HCT116 (cell line): Measurements from ENCODE around the gene RHOB. TPM values are rescaled to one million over a fixed set of nuclear protein-coding genes. Genes with fewer than 3 reads are reported as not detected.

Experiments used
- ATAC-seq: fragments of 200-7000 bp; cut with Tn5 transposase; 2 replicates; pipeline ENCODE4 v1.9.1; 2020; ENCODE audit warnings: mild to moderate bottlenecking, moderate library complexity
- Bru-seq: library from RNA; stranded (reverse); fragments of 400-500 nt; gene quantifications from one replicate; lab custom pipeline; 2021; lab: Mats Ljungman, UMichigan
- BruChase-seq, 2 experiments: library from RNA; stranded (reverse); fragments of 400-500 nt; gene quantifications; one replicate each; lab custom pipeline; 2021; lab: Mats Ljungman, UMichigan
- BruUV-seq: library from RNA; stranded (reverse); fragments of 400-500 nt; replicated peaks from 2 replicates; lab custom pipeline; 2021; lab: Mats Ljungman, UMichigan
- CTCF ChIA-PET: fragments of 300-600 bp; sonication (Branson Sonifier 250); formaldehyde crosslinking; loops from one replicate; lab custom pipeline; 2021; ENCODE audit warnings: antibody characterized with exemption; lab: Charles Lee
- POLR2A ChIA-PET: fragments of 300-600, 350-600 bp; sonication (Branson Sonifier 250); formaldehyde crosslinking; loops from one replicate; lab custom pipeline; 2021; ENCODE audit warnings: antibody characterized with exemption; lab: Charles Lee
- RAD21 ChIA-PET, 2 experiments: fragments of 300-600 bp; sonication (Branson Sonifier 250); formaldehyde crosslinking; loops; one replicate each; lab custom pipeline; 2023; ENCODE audit warnings: low total read pairs in 2 of 2; ENCODE audit not compliant: uncharacterized antibody in 2 of 2, unreplicated experiment in 2 of 2, low non-redundant PET in 1 of 2; lab: Charles Lee
- DNase-seq: peaks from one replicate; pipeline ENCODE4 v3.0.0-alpha.2; 2010; ENCODE audit warnings: low read depth, low spot score
- H2AFZ ChIP-seq: fragments of 200-600 bp; shearing (Covaris generic), sonication (generic); 2 replicates; pipeline ENCODE4 v1.6.1; 2017; ENCODE audit warnings: low read depth, mixed run types, mixed read lengths, antibody characterized with exemption, low read length; ENCODE audit not compliant: poor library complexity, severe bottlenecking
- H3K27ac ChIP-seq: 2 replicates; pipeline ENCODE4 v1.5.1; 2012; ENCODE audit warnings: low read depth, low read length
- H3K27me3 ChIP-seq: fragments of 200-600 bp; sonication (generic); 2 replicates; pipeline ENCODE4 v1.6.1; 2016; ENCODE audit warnings: mixed run types, low read length, mixed read lengths; ENCODE audit not compliant: insufficient read depth
- H3K36me3 ChIP-seq, 2 experiments: fragments of 200-500 bp in 1 of 2; fragments of 200-600 bp in 1 of 2; sonication (Bioruptor generic) in 1 of 2; sonication (generic) in 1 of 2; 2 replicates each; pipeline versions ENCODE4 v1.5.1 to v1.6.1; 2014 to 2016; ENCODE audit warnings: low read length in 2 of 2, inconsistent platforms in 1 of 2, mixed read lengths in 1 of 2, mixed run types in 1 of 2; ENCODE audit not compliant: insufficient read depth in 2 of 2, control insufficient read depth in 1 of 2
- H3K4me1 ChIP-seq, 2 experiments: fragments of 200-600 bp in 1 of 2; sonication (generic) in 1 of 2; 2 replicates each; pipeline versions ENCODE4 v1.5.1 to v1.6.1; 2012 to 2017; ENCODE audit warnings: low read length in 2 of 2, inconsistent platforms in 1 of 2, mild to moderate bottlenecking in 1 of 2, mixed read lengths in 1 of 2, mixed run types in 1 of 2, moderate library complexity in 1 of 2; ENCODE audit not compliant: insufficient read depth in 2 of 2, control insufficient read depth in 1 of 2
- H3K4me2 ChIP-seq: fragments of 200-600 bp; sonication (generic); 2 replicates; pipeline ENCODE4 v1.6.1; 2017; ENCODE audit warnings: mixed run types, low read length, mixed read lengths
- H3K4me3 ChIP-seq, 2 experiments: fragments of 200-600 bp in 1 of 2; sonication (generic) in 1 of 2; replicated peaks in 1 of 2; 2 replicates each; pipeline ENCODE4 v1.5.1; 2011 to 2016; ENCODE audit warnings: low read length in 2 of 2, control low read depth in 1 of 2, low read depth in 1 of 2, mild to moderate bottlenecking in 1 of 2, mixed read lengths in 1 of 2, mixed run types in 1 of 2
- H3K79me2 ChIP-seq: fragments of 200-600 bp; sonication (generic); 2 replicates; pipeline ENCODE4 v1.6.1; 2017; ENCODE audit warnings: mild to moderate bottlenecking, mixed run types, low read length, moderate library complexity, mixed read lengths; ENCODE audit not compliant: insufficient read depth
- H3K9ac ChIP-seq: fragments of 200-600 bp; sonication (generic); 2 replicates; pipeline ENCODE4 v1.6.1; 2016; ENCODE audit warnings: low read length, mixed read lengths
- H3K9me2 ChIP-seq: fragments of 200-600 bp; sonication (generic), shearing (Covaris generic); 2 replicates; pipeline ENCODE4 v1.6.1; 2017; ENCODE audit warnings: mixed run types, mild to moderate bottlenecking, moderate library complexity; ENCODE audit not compliant: insufficient read depth
- H3K9me3 ChIP-seq, 2 experiments: fragments of 200-500 bp in 1 of 2; fragments of 200-600 bp in 1 of 2; sonication (Bioruptor generic) in 1 of 2; sonication (generic) in 1 of 2; 2 replicates each; pipeline ENCODE4 v1.6.1; 2014 to 2017; ENCODE audit warnings: low read length in 2 of 2, mixed read lengths in 2 of 2, inconsistent platforms in 1 of 2, low read depth in 1 of 2, mild to moderate bottlenecking in 1 of 2, mixed run types in 1 of 2, moderate library complexity in 1 of 2; ENCODE audit not compliant: control insufficient read depth in 1 of 2, insufficient read depth in 1 of 2
- H4K20me1 ChIP-seq: fragments of 200-600 bp; sonication (generic), shearing (Covaris generic); 2 replicates; pipeline ENCODE4 v1.6.1; 2017; ENCODE audit warnings: mixed run types, mild to moderate bottlenecking, moderate library complexity; ENCODE audit not compliant: insufficient read depth
- CBX3 ChIP-seq: IDR thresholded peaks from 2 replicates; pipeline ENCODE4 v1.6.1; 2012; ENCODE audit warnings: low read depth
- EGR1 ChIP-seq: IDR thresholded peaks from 2 replicates; pipeline ENCODE4 v1.6.1; 2012; ENCODE audit warnings: low read depth
- ELF1 ChIP-seq: IDR thresholded peaks from 2 replicates; pipeline ENCODE4 v1.6.1; 2012; ENCODE audit warnings: low read depth, borderline replicate concordance
- EZH2 ChIP-seq: fragments of 200-600 bp; sonication (generic); IDR thresholded peaks from 2 replicates; pipeline ENCODE4 v1.6.1; 2017; ENCODE audit warnings: antibody characterized with exemption, mixed run types
- FOSL1 ChIP-seq: IDR thresholded peaks from 2 replicates; pipeline ENCODE4 v1.6.1; 2012; ENCODE audit warnings: low read depth
- POLR2A ChIP-seq: IDR thresholded peaks from 2 replicates; pipeline ENCODE4 v1.7.0; 2011; ENCODE audit warnings: borderline replicate concordance; ENCODE audit not compliant: insufficient read depth, insufficient read length; ENCODE audit errors: extremely low read depth
- POLR2AphosphoS5 ChIP-seq: IDR thresholded peaks from 2 replicates; pipeline ENCODE4 v1.6.1; 2011; ENCODE audit warnings: mild to moderate bottlenecking, low read depth, low read length, moderate library complexity
- SIN3A ChIP-seq: IDR thresholded peaks from 2 replicates; pipeline ENCODE4 v1.6.1; 2012; ENCODE audit warnings: low read depth
- SP1 ChIP-seq: IDR thresholded peaks from 2 replicates; pipeline ENCODE4 v1.6.1; 2012; ENCODE audit warnings: low read depth
- TCF7L2 ChIP-seq: IDR thresholded peaks from 2 replicates; pipeline ENCODE4 v1.7.0; 2011; ENCODE audit warnings: borderline replicate concordance, inconsistent platforms; ENCODE audit not compliant: insufficient read depth, insufficient read length; ENCODE audit errors: extremely low read depth
- YY1 ChIP-seq: IDR thresholded peaks from 2 replicates; pipeline ENCODE4 v1.6.1; 2011; ENCODE audit warnings: low read length, low read depth, moderate library complexity, mild to moderate bottlenecking; ENCODE audit not compliant: insufficient replicate concordance; ENCODE audit errors: extremely low read depth
- ZFX ChIP-seq: fragments of 450-650 bp; IDR thresholded peaks from 2 replicates; pipeline ENCODE4 v1.6.1; 2017
- intact Hi-C: fragments of 100-400 bp; cut with micrococcal nuclease; formaldehyde crosslinking; loops from 2 replicates; pipeline ENCODE4 v1.10.0; 2022
- long read RNA-seq: library from polyadenylated mRNA; unstranded; transcript quantifications from one replicate; pipeline ENCODE4 v2.0.0, GENCODE V29; 2021; ENCODE audit not compliant: unreplicated experiment
- polyA plus RNA-seq: library from polyadenylated mRNA; unstranded; fragments of >200 nt; gene quantifications from 2 replicates; pipeline ENCODE4 v1.2.1, GENCODE V29; 2012; ENCODE audit warnings: missing spikeins
- total RNA-seq: library from RNA; stranded (reverse); gene quantifications from one replicate; pipeline ENCODE4 v1.2.1, GENCODE V29; 2021; ENCODE audit not compliant: unreplicated experiment
- TF ChIP-seq, protein P1 (sequence below): IDR thresholded peaks from 2 replicates; pipeline ENCODE4 v1.6.1; 2011; ENCODE audit warnings: mild to moderate bottlenecking, low read length, moderate library complexity; ENCODE audit not compliant: insufficient replicate concordance; ENCODE audit errors: extremely low read depth
- TF ChIP-seq, protein P2 (sequence below): IDR thresholded peaks from 2 replicates; pipeline ENCODE4 v1.6.1; 2012

The RHOB gene
- total RNA-seq (72.9 TPM), Bru-seq, nascent RNA (percentile 99 among the genes with signal in this experiment), BruChase-seq, experiment 1, labeled RNA remaining after a 6-hour chase (percentile 76 among the genes with signal in this experiment), BruChase-seq, experiment 2, labeled RNA remaining after a 2-hour chase (percentile 99 among the genes with signal in this experiment)
- 51.9 and 60.4 TPM in 2 replicates for polyA plus RNA-seq
- long read RNA-seq, transcript RHOB-201 (1 exons, 2,372 nt) = major isoform, 47 of 47 reads
- long read RNA-seq, partial matches to known transcripts = 0 of 47 reads
- long read RNA-seq, other reads (novel, unspliced or antisense) = 0 of 47 reads

GRCh38 chr2:20446917-20447436, at the start of gene RHOB:
Gene RHOB (plus strand): TSS chr2:20447074. CDS start chr2:20447466, 392 bp downstream.
- H3K4me3 ChIP-seq = peak within 1 kb of the TSS; percentile 72 to 80
- TF ChIP-seq POLR2AphosphoS5 (peak; percentile 100), EGR1 (0 out of 2 replicates have a peak, but pooled peaks have one; percentile 36), TCF7L2 (peak; percentile 54), SIN3A (peak; percentile 96), POLR2A (peak; percentile 99), FOSL1 (no peak), ZFX (peak; percentile 95), ELF1 (no peak), EZH2 (no peak), CBX3 (no peak), YY1 (peak; percentile 49), SP1 (peak; percentile 82)
- TF ChIP-seq, protein P1, sequence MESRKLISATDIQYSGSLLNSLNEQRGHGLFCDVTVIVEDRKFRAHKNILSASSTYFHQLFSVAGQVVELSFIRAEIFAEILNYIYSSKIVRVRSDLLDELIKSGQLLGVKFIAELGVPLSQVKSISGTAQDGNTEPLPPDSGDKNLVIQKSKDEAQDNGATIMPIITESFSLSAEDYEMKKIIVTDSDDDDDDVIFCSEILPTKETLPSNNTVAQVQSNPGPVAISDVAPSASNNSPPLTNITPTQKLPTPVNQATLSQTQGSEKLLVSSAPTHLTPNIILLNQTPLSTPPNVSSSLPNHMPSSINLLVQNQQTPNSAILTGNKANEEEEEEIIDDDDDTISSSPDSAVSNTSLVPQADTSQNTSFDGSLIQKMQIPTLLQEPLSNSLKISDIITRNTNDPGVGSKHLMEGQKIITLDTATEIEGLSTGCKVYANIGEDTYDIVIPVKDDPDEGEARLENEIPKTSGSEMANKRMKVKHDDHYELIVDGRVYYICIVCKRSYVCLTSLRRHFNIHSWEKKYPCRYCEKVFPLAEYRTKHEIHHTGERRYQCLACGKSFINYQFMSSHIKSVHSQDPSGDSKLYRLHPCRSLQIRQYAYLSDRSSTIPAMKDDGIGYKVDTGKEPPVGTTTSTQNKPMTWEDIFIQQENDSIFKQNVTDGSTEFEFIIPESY = peak; percentile 16
- TF ChIP-seq, protein P2, sequence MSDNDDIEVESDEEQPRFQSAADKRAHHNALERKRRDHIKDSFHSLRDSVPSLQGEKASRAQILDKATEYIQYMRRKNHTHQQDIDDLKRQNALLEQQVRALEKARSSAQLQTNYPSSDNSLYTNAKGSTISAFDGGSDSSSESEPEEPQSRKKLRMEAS = peak; percentile 40
- H2AFZ ChIP-seq = no peak within 1 kb of the TSS
- H3K4me2 ChIP-seq = peak within 1 kb of the TSS; percentile 90
- RAD21 ChIA-PET = interaction anchor here (0.6 to 1.5 kb wide), 4 partner anchors 34 to 189 kb away, joined by 3 to 5 read pairs (median 4); no protein-coding TSS in a partner anchor
- H3K79me2 ChIP-seq = peaks cover 20% of the 10 kb centered on the region
- H3K9me3 ChIP-seq = no peaks in the 10 kb centered on the region
- intact Hi-C loops = no loop called here
- no peaks in the 10 kb centered on the region for H3K9me2 ChIP-seq
- CTCF ChIA-PET = interaction anchor here (0.6 to 1.4 kb wide), 7 partner anchors 152 to 204 kb away, joined by 3 to 11 read pairs (median 4); no protein-coding TSS in a partner anchor
- peaks cover 41 to 53% of the 10 kb centered on the region in 2 experiments for H3K4me1 ChIP-seq
- peak within 1 kb of the TSS; percentile 88 for H3K27ac ChIP-seq
- POLR2A ChIA-PET = interaction anchor here (0.6 to 5.1 kb wide), 60 partner anchors 9 to 215 kb away, joined by 3 to 76 read pairs (median 5); partner anchors contain the start of gene HS1BP3
- DNase-seq (peak; percentile 94), ATAC-seq (peak; percentile 88)
- no peaks in the 10 kb centered on the region for H4K20me1 ChIP-seq
- BruUV-seq = no TSS peak
- H3K36me3 ChIP-seq = peaks cover 2 to 6% of the 10 kb centered on the region in 2 experiments; a peak in 1 of 4 replicates
- no peaks in the 10 kb centered on the region for H3K27me3 ChIP-seq
- peak within 1 kb of the TSS; percentile 92 for H3K9ac ChIP-seq
